ENCODE data around the gene SGMS1. TPM values are rescaled to one million over a fixed set of nuclear protein-coding genes. Genes with fewer than 3 reads are reported as not detected.

SGMS1 gene
- total RNA-seq, 1 experiment from 2014 or later, result 20.4 TPM

- DNase-seq, result no peak
- Histone ChIP-seq H2AK5ac (ENCODE audit: insufficient read length, low read length) (no peak overlapping the region), H4K8ac (replicated peaks; ENCODE audit: insufficient read length, low read depth, low read length) (no peak overlapping the region), H2BK12ac (ENCODE audit: insufficient read length, low read depth, low read length) (no peak overlapping the region), H3K79me2 (ENCODE audit: insufficient read depth, low read length) (no peaks in the 10 kb centered on the region; the same call in 1 of the 2 replicates), H3K79me1 (ENCODE audit: insufficient read depth, low read depth, low read length, poor library complexity, severe bottlenecking) (no peaks in the 10 kb centered on the region), H4K5ac (ENCODE audit: insufficient read length, low read depth, low read length) (no peak overlapping the region), H2BK5ac (ENCODE audit: insufficient read length, low read length) (no peak overlapping the region), H4K20me1 (ENCODE audit: control insufficient read depth, insufficient read depth, insufficient read length) (no peaks in the 10 kb centered on the region), H2BK20ac (ENCODE audit: low read depth, low read length, poor library complexity, severe bottlenecking) (no peak overlapping the region), H3K4ac (ENCODE audit: low read depth, low read length) (no peak overlapping the region), H3K9ac (ENCODE audit: extremely low read depth, insufficient read length, low read length) (no peak overlapping the region), H3K4me1 (ENCODE audit: insufficient read depth, low read length) (no peaks in the 10 kb centered on the region; the same call in 1 of the 2 replicates), H3K27ac (ENCODE audit: insufficient read length, low read depth, low read length) (no peak overlapping the region), H3K18ac (ENCODE audit: insufficient read length, low read depth, low read length) (no peak overlapping the region), H3K23ac (ENCODE audit: insufficient read length, low read depth, low read length) (no peak overlapping the region), H3T11ph (ENCODE audit: low read length) (no peak overlapping the region), H3K4me2 (ENCODE audit: insufficient read depth, insufficient read length, low read length) (no peak overlapping the region), H2BK15ac (ENCODE audit: low read depth, low read length) (no peak overlapping the region), H3K56ac (ENCODE audit: insufficient read length, low read depth, low read length) (no peak overlapping the region), H3K23me2 (ENCODE audit: insufficient read length, low read depth, low read length, poor library complexity, severe bottlenecking) (no peaks in the 10 kb centered on the region), H3K27me3 (ENCODE audit: insufficient read depth, low read length) (no peaks in the 10 kb centered on the region), H3K14ac (ENCODE audit: insufficient read depth, low read length) (no peak overlapping the region), H2AFZ (ENCODE audit: low read length) (no peak overlapping the region), H2BK120ac (ENCODE audit: low read depth, low read length, poor library complexity, severe bottlenecking) (no peak overlapping the region), H4K91ac (ENCODE audit: insufficient read length, low read depth, low read length) (no peak overlapping the region), H3K9me3 (ENCODE audit: control insufficient read depth, low read depth, low read length) (no peaks in the 10 kb centered on the region)
- Mint-ChIP-seq H3K27ac (peak overlapping the region in 1 of 3 experiments; percentile 89; a peak in 1 of 7 replicates), H3K4me1 (peaks cover 13 to 16% of the 10 kb centered on the region in 2 experiments), H3K36me3 (ENCODE audit: insufficient read depth in 1 of 3, low read depth in 3 of 3) (no peaks in the 10 kb centered on the region), H3K9me3 (no peaks in the 10 kb centered on the region), H3K27me3 (ENCODE audit: low read depth) (no peaks in the 10 kb centered on the region), H3K4me3 (no peak overlapping the region)
- TF ChIP-seq CTCF (conservative IDR thresholded peaks at IDR 0.05), result no peak
- WGBS (ENCODE audit: extremely low coverage, insufficient read length, low lambda C conversion rate), result no CpG with 5 or more reads among the region's 2 CpGs
These were observed 227.9 kb downstream of the SGMS1 start for GRCh38 chr10:50395851-50396250.
